Stimulated activated CD4-positive, alpha-beta T cell treated with anti-CD3 and anti-CD28 coated beads, Interleukin-1b, Interleukin-23, amount 100 ng/mL, for 1 hour (primary cell): ENCODE measurements around the gene AUTS2.

Source experiments
- DNase-seq, 2 donors: peaks; one replicate each; pipeline ENCODE4 v3.0.0-alpha.2; 2020; ENCODE audit warnings: low read depth in 2 of 2

Gene AUTS2

GRCh38 chr7:69656077-69656476 lies 57.8 kb downstream of the AUTS2 start:
- no peak for DNase-seq

- no peak for DNase-seq
Measured at GRCh38 chr7:69656890-69657289, 58.6 kb downstream of the AUTS2 start.

- DNase-seq: no peak
Measured at GRCh38 chr7:69657331-69657730, 59.1 kb downstream of the AUTS2 start.

- no peak for DNase-seq
Measured at GRCh38 chr7:69657985-69658384, 59.7 kb downstream of the AUTS2 start.

GRCh38 chr7:69659983-69660382 lies 61.7 kb downstream of the AUTS2 start:
- no peak for DNase-seq

GRCh38 chr7:69661342-69661741 lies 63.1 kb downstream of the AUTS2 start:
- no peak for DNase-seq

- DNase-seq: no peak
Measured at GRCh38 chr7:69663911-69664832, 65.9 kb downstream of the AUTS2 start.

GRCh38 chr7:69665369-69665768 lies 67.1 kb downstream of the AUTS2 start:
- DNase-seq: no peak

GRCh38 chr7:69668339-69668870 lies 70.1 kb downstream of the AUTS2 start:
- no peak for DNase-seq

- DNase-seq: no peak
Measured at GRCh38 chr7:69670701-69671100, 72.4 kb downstream of the AUTS2 start.

GRCh38 chr7:69673074-69673473 lies 74.8 kb downstream of the AUTS2 start:
- no peak for DNase-seq

GRCh38 chr7:69674701-69675182 lies 76.5 kb downstream of the AUTS2 start:
- no peak for DNase-seq

GRCh38 chr7:69676247-69676646 lies 78.0 kb downstream of the AUTS2 start:
- DNase-seq: no peak

- DNase-seq: no peak
Measured at GRCh38 chr7:69677054-69677852, 79.0 kb downstream of the AUTS2 start.

GRCh38 chr7:69677881-69678493 lies 79.7 kb downstream of the AUTS2 start:
- DNase-seq: no peak

- no peak for DNase-seq
Measured at GRCh38 chr7:69678494-69679187, 80.4 kb downstream of the AUTS2 start.

GRCh38 chr7:69681181-69681580 lies 82.9 kb downstream of the AUTS2 start:
- no peak for DNase-seq

GRCh38 chr7:69682518-69682917 lies 84.2 kb downstream of the AUTS2 start:
- no peak for DNase-seq

GRCh38 chr7:69683002-69683401 lies 84.7 kb downstream of the AUTS2 start:
- DNase-seq: no peak

- no peak for DNase-seq
Measured at GRCh38 chr7:69684369-69685292, 86.4 kb downstream of the AUTS2 start.
